CD4-positive, CD25-positive, alpha-beta regulatory T cell (primary cell): ENCODE data around the gene PLA2G4E. TPM values are rescaled to one million over a fixed set of nuclear protein-coding genes. Genes with fewer than 3 reads are reported as not detected.

Experiments used
- ATAC-seq, 2 donors: fragments of 150-1000 bp; cut with Tn5 transposase; one replicate each; pipeline ENCODE4 v1.10.0; 2021; ENCODE audit warnings: low read depth in 2 of 2, moderate number of reproducible peaks in 2 of 2, moderate library complexity in 1 of 2
- DNase-seq, 3 donors: peaks; one replicate each; pipeline versions ENCODE4 v3.0.0 to v3.0.0-alpha.2; 2012 to 2022; ENCODE audit warnings: mixed read lengths in 1 of 3
- H3K27ac ChIP-seq: one replicate; pipeline ENCODE4 v1.7.0; 2013; ENCODE audit warnings: mild to moderate bottlenecking, low read length; ENCODE audit not compliant: insufficient read depth, poor library complexity, severe bottlenecking
- H3K27me3 ChIP-seq: one replicate; pipeline ENCODE4 v1.7.0; 2013; ENCODE audit warnings: low read length; ENCODE audit not compliant: control insufficient read depth, insufficient read depth
- H3K36me3 ChIP-seq: one replicate; pipeline ENCODE4 v1.7.0; 2013; ENCODE audit warnings: mild to moderate bottlenecking, low read length, moderate library complexity; ENCODE audit not compliant: control insufficient read depth, insufficient read depth
- H3K4me1 ChIP-seq: 2 replicates; pipeline ENCODE4 v1.7.0; 2013; ENCODE audit warnings: mild to moderate bottlenecking, low read length; ENCODE audit not compliant: insufficient read depth, control insufficient read depth, poor library complexity, severe bottlenecking
- H3K4me3 ChIP-seq: one replicate; pipeline ENCODE4 v1.7.0; 2013; ENCODE audit warnings: low read depth, mild to moderate bottlenecking, low read length, moderate library complexity
- H3K9me3 ChIP-seq, 2 experiments: 1 replicate in 1 of 2; 2 replicates in 1 of 2; pipeline ENCODE4 v1.7.0; 2013; ENCODE audit warnings: low read length in 2 of 2, mild to moderate bottlenecking in 1 of 2, moderate library complexity in 1 of 2; ENCODE audit not compliant: control insufficient read depth in 2 of 2
- H3K27ac Mint-ChIP-seq, 3 donors: one replicate each; pipeline ENCODE4 v1.8.0; 2020 to 2022; ENCODE audit warnings: mild to moderate bottlenecking in 3 of 3, mixed read lengths in 3 of 3, moderate library complexity in 2 of 3
- H3K27me3 Mint-ChIP-seq: one replicate; pipeline ENCODE4 v1.8.0; 2022; ENCODE audit warnings: mild to moderate bottlenecking, mixed read lengths
- H3K36me3 Mint-ChIP-seq: one replicate; pipeline ENCODE4 v1.8.0; 2020; ENCODE audit warnings: mixed read lengths
- H3K4me1 Mint-ChIP-seq, 4 donors: one replicate each; pipeline ENCODE4 v1.8.0; 2020 to 2022; ENCODE audit warnings: mixed read lengths in 4 of 4, mild to moderate bottlenecking in 1 of 4
- H3K4me3 Mint-ChIP-seq, 4 donors: one replicate each; pipeline ENCODE4 v1.8.0; 2020 to 2022; ENCODE audit warnings: mild to moderate bottlenecking in 4 of 4, mixed read lengths in 4 of 4, moderate library complexity in 3 of 4
- H3K9me3 Mint-ChIP-seq, 7 donors: one replicate each; pipeline ENCODE4 v1.8.0; 2020 to 2022; ENCODE audit warnings: mixed read lengths in 7 of 7, mild to moderate bottlenecking in 3 of 7, moderate library complexity in 2 of 7
- polyA plus RNA-seq, 4 donors: library from polyadenylated mRNA; unstranded; fragments of 300-500 nt; fragmentation: Illumina TruSeq; gene quantifications; one replicate each; pipeline ENCODE4 v1.2.3, GENCODE V29; 2021
- total RNA-seq: library from RNA; stranded (reverse); gene quantifications from one replicate; pipeline ENCODE4 v1.2.3, GENCODE V29; 2022

The PLA2G4E gene
- total and polyA plus RNA-seq, 5 donors from 2014 or later: not detected

DNA sequence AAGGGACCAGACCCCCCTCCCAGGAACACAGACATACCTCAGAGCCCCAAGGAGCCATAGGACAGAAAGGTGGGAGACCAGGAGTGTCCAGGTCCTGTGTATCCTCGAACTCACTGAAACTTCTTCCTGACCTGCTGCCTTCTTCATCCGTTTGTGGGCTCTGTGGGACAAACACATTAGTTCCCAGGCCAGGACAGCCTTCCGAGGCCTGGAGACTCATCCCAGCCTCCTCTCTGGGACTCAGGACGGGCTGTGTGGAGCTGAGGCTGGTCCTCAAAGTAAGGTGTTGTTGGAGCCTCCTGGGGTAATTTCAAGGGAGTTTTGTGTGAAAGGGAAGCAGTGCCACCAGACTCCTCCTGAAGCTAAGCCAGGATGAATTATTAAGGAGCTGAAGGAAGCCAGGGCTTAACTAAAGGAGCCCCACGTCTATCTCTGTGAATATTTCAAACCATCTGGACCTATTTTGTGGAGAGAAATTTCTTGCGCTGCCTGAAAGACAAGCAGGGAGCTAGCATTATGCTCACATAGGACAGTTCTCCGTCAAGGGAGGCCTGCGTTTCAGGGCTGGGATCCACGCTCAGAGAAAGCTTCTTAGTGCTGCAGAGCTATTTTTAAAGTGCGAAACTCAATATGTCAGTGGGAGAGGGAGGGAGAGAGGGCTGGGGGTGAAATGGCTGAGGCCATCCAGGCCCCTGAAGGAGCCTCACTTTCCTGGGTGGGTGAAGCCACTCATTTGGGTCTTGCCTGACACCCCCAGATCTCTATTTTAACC, 29.8 kb upstream of the PLA2G4E start:
- DNase-seq (no peak), ATAC-seq (no peak)
- Mint-ChIP-seq H3K27me3 (peaks cover 19% of the 10 kb centered on the region), H3K4me1 (no peaks in the 10 kb centered on the region), H3K36me3 (no peaks in the 10 kb centered on the region), H3K4me3 (no peak overlapping the region), H3K9me3 (peaks cover 0 to 2% (median 0%) of the 10 kb centered on the region in 7 donors), H3K27ac (no peak overlapping the region)
- no peak overlapping the region for H3K4me3 ChIP-seq
- no peaks in the 10 kb centered on the region for H3K9me3 ChIP-seq
- H3K4me1 ChIP-seq: no peaks in the 10 kb centered on the region
- H3K27ac ChIP-seq: no peak overlapping the region
- H3K27me3 ChIP-seq: no peaks in the 10 kb centered on the region
- H3K36me3 ChIP-seq: no peaks in the 10 kb centered on the region

DNA sequence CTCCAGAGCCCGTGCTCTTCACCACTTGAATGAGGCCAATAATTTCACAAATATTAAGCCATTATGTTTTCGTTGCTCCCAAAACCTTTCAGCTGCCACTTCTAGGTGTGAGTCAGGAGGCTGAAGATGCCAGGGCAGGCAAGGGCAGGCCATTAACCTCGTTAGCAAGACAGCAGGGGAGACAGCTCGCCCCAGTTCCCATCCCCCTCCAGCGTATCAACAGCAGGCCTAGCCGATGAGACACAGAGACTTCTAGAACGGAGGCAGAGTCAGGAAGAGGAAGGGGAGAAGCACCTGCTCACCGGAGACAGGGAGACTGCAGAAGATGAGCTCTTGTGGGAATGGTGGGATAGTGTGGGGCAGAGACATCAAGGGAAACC, 28.0 kb upstream of the PLA2G4E start:
- Histone ChIP-seq H3K27me3 (no peaks in the 10 kb centered on the region), H3K4me3 (no peak overlapping the region), H3K9me3 (no peaks in the 10 kb centered on the region), H3K4me1 (no peaks in the 10 kb centered on the region), H3K36me3 (no peaks in the 10 kb centered on the region), H3K27ac (no peak overlapping the region)
- H3K4me1 Mint-ChIP-seq: peaks cover 0 to 4% (median 0%) of the 10 kb centered on the region in 4 donors
- no peak for DNase-seq
- ATAC-seq: no peak
- peak overlapping the region in 1 of 4 donors; percentile 38 for H3K4me3 Mint-ChIP-seq
- no peak overlapping the region for H3K27ac Mint-ChIP-seq
- no peaks in the 10 kb centered on the region for H3K36me3 Mint-ChIP-seq
- peaks cover 13% of the 10 kb centered on the region for H3K27me3 Mint-ChIP-seq
- peaks cover 0 to 2% (median 0%) of the 10 kb centered on the region in 7 donors for H3K9me3 Mint-ChIP-seq

DNA sequence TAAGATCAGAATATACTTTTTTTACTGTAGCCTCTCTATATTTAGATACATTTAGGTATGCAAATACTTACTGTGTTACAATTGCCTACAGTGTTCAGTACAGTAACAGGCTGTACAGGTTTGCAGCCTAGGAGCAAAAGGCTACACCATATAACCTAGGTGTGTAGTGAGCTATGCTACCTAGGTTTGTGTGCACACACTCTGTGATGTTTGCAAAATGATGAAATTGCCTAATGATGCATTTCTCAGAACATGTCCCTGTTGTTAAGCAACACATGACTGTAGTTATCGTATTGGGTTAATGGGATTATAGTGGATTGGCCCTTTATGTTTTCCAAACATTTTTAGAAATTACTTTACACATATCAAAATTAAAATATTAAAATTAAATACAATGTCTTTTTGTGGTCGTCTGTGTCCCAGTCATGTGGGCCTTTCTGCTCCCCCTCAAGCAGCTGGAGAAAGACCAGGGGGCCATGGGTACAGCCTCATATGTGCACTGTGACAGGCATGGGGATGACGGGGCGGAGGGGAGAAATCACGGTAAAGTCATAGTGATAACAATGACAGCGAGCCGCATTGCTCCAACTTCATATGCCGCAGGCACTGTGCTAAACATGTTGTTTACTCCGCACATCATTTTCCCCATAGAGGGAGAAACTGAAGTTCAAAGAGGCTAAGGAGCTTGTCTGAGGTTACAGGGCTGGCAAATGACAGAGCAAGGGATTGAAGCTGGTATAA, 27.4 kb upstream of the PLA2G4E start:
- H3K36me3 Mint-ChIP-seq: no peaks in the 10 kb centered on the region
- H3K9me3 Mint-ChIP-seq: peaks cover 0 to 2% (median 0%) of the 10 kb centered on the region in 7 donors
- Histone ChIP-seq H3K4me1 (no peaks in the 10 kb centered on the region), H3K36me3 (no peaks in the 10 kb centered on the region), H3K4me3 (no peak overlapping the region), H3K27ac (no peak overlapping the region), H3K27me3 (no peaks in the 10 kb centered on the region), H3K9me3 (no peaks in the 10 kb centered on the region)
- H3K4me1 Mint-ChIP-seq: peaks cover 0 to 4% (median 0%) of the 10 kb centered on the region in 4 donors
- DNase-seq: no peak
- ATAC-seq: no peak
- H3K27me3 Mint-ChIP-seq: peaks cover 10% of the 10 kb centered on the region
- no peak overlapping the region for H3K4me3 Mint-ChIP-seq
- no peak overlapping the region for H3K27ac Mint-ChIP-seq

DNA sequence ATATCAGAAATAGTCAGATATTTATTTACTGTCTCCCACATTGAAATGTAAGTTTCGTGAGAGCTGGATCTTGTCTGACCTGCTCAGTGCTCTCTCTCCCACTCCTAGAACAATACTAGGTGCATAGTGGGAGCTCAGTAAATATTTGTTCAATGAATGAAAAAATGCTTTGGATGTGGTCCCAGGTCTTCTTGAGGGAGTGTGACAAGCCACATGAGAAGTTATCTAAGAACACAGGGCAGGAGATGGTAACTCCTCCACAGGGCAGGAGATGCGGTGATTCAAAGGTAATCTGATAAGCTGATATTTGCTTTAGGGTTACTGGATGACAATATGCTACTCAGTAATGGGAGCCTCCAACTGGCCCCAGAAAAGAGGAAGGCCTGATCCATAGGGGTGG, 25.8 kb upstream of the PLA2G4E start:
- H3K4me1 Mint-ChIP-seq: peaks cover 0 to 4% (median 0%) of the 10 kb centered on the region in 4 donors
- no peak for ATAC-seq
- no peaks in the 10 kb centered on the region for H3K36me3 Mint-ChIP-seq
- DNase-seq: no peak
- Histone ChIP-seq H3K4me3 (no peak overlapping the region), H3K27me3 (no peaks in the 10 kb centered on the region), H3K9me3 (no peaks in the 10 kb centered on the region), H3K27ac (no peak overlapping the region), H3K4me1 (no peaks in the 10 kb centered on the region), H3K36me3 (no peaks in the 10 kb centered on the region)
- no peaks in the 10 kb centered on the region for H3K9me3 Mint-ChIP-seq
- peaks cover 6% of the 10 kb centered on the region for H3K27me3 Mint-ChIP-seq
- no peak overlapping the region for H3K4me3 Mint-ChIP-seq
- H3K27ac Mint-ChIP-seq: no peak overlapping the region

DNA sequence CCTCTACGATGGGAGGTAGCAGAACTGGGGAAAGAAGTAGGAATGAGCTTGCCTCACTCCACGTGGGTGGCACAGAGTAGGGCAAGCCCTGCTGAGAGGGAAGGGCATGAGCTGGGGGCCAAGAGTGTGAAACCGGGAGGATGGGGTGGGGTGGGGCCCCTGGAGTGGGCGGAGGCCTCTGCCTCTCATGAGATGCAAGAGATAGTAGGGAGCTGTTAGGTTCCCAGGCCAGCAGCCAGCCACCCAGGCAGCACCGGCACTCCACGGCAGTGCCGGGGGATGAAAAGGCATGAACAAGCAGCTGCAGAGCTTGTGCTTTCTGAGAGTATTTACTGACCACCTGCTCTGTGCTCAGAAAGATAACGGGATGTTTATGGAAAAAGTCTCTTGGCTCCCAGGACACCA, 24.4 kb upstream of the PLA2G4E start:
- H3K27ac Mint-ChIP-seq: no peak overlapping the region
- Histone ChIP-seq H3K4me3 (no peak overlapping the region), H3K27me3 (no peaks in the 10 kb centered on the region), H3K4me1 (no peaks in the 10 kb centered on the region), H3K9me3 (no peaks in the 10 kb centered on the region), H3K36me3 (no peaks in the 10 kb centered on the region), H3K27ac (no peak overlapping the region)
- no peaks in the 10 kb centered on the region for H3K9me3 Mint-ChIP-seq
- peaks cover 0 to 4% (median 0%) of the 10 kb centered on the region in 4 donors for H3K4me1 Mint-ChIP-seq
- H3K27me3 Mint-ChIP-seq: peaks cover 4% of the 10 kb centered on the region
- no peak for DNase-seq
- no peaks in the 10 kb centered on the region for H3K36me3 Mint-ChIP-seq
- no peak overlapping the region for H3K4me3 Mint-ChIP-seq
- ATAC-seq: no peak

DNA sequence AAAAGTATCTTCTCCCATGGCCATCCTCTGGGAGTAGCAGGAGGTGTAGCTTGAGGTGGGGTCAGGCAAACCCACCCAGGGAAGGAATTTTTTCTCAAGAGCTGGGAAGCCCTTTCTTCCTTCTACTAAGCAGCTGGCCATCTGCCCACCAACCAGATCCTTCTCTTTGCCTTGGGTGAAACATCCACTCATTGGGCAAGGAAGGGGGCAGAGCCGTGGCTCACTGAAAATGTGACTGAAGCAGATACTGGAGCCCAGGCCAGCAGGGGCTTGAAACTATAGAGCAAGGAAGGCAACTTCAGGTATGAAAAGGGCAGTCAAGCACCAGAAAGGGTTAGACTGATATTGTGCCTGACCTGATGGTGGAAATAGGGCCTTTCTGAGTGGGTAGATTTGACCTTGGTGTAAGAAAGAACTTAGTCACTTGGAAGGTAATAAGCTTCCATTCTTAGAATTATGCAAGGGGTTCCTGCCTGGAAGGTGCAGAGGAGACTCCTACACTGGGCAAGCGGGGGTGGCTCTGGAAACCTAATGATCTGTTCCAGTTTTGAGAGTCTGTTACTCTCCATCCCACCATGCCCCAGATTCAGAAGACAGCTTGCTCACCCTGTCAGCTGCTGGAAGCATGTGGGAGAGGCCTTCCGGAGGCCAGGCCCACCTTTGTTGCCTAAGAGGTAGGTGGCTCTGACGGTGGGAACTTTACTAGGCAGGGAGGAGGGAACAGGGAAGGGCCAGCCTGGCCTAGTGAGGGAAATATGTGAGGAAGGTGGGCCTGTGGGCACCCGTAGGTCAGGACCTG, 22.0 kb upstream of the PLA2G4E start:
- Mint-ChIP-seq H3K4me1 (peaks cover 0 to 4% (median 0%) of the 10 kb centered on the region in 4 donors), H3K9me3 (no peaks in the 10 kb centered on the region), H3K27ac (peak overlapping the region in 1 of 3 donors; percentile 23), H3K36me3 (no peaks in the 10 kb centered on the region), H3K4me3 (no peak overlapping the region), H3K27me3 (no peaks in the 10 kb centered on the region)
- no peaks in the 10 kb centered on the region for H3K36me3 ChIP-seq
- no peak overlapping the region for H3K27ac ChIP-seq
- ATAC-seq (no peak), DNase-seq (no peak)
- no peaks in the 10 kb centered on the region for H3K9me3 ChIP-seq
- no peaks in the 10 kb centered on the region for H3K4me1 ChIP-seq
- no peaks in the 10 kb centered on the region for H3K27me3 ChIP-seq
- H3K4me3 ChIP-seq: no peak overlapping the region

DNA sequence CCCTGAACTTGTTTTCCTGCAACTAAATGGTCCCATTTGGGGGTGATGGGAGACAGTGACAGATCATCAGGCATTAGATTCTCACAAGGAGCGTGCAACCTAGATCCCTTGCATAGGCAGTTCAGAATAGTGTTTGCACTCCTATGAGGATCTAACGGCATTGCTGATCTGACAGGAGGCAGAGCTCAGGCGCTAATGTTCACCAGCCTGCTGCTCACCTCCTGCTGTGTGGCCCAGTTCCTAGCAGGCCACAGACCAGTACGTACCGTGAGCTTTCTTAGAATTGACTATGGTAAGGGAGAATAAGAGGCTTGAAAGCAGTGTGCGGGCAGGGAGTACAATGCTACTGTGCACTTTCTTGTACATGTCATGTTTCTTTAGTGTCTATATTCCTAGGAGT, 17.6 kb upstream of the PLA2G4E start:
- Mint-ChIP-seq H3K9me3 (no peaks in the 10 kb centered on the region), H3K4me1 (peaks cover 0 to 12% (median 9%) of the 10 kb centered on the region in 4 donors), H3K27me3 (no peaks in the 10 kb centered on the region), H3K4me3 (no peak overlapping the region), H3K36me3 (no peaks in the 10 kb centered on the region), H3K27ac (no peak overlapping the region)
- Histone ChIP-seq H3K27me3 (no peaks in the 10 kb centered on the region), H3K4me1 (peaks cover 9% of the 10 kb centered on the region), H3K27ac (no peak overlapping the region), H3K9me3 (no peaks in the 10 kb centered on the region), H3K4me3 (no peak overlapping the region), H3K36me3 (no peaks in the 10 kb centered on the region)
- no peak for ATAC-seq
- no peak for DNase-seq
